Astrocyte (in vitro differentiated cells and primary cell): Measurements from ENCODE around the gene PLA2G12A.

Experiments
- CTCF ChIP-seq: IDR thresholded peaks from 2 replicates; pipeline ENCODE4 v1.5.1; 2011; ENCODE audit warnings: low read depth, mild to moderate bottlenecking, inconsistent platforms, low read length, moderate library complexity; ENCODE audit not compliant: insufficient read depth
- EZH2 ChIP-seq: IDR thresholded peaks from 2 replicates; pipeline ENCODE4 v1.6.1; 2012; ENCODE audit warnings: mild to moderate bottlenecking, low read length, inconsistent platforms; ENCODE audit not compliant: insufficient read depth

GRCh38 chr4:109708435-109708834 lies 21.4 kb downstream of the PLA2G12A start:
- TF ChIP-seq CTCF (no peak), EZH2 (no peak)
